HG03095 (cell line): ENCODE measurements around the gene PCYT1A.
"Not testable (repeated sequence)": the region's sequence is repeated elsewhere in the genome, so short reads cannot be mapped to it uniquely, and the experiment has no call there.

ENCODE experiments used
- ATAC-seq: cut with Tn5 transposase; IDR thresholded peaks from one replicate; pipeline ENCODE4 v1.9.1; 2021; ENCODE audit warnings: moderate library complexity; ENCODE audit not compliant: unreplicated experiment

PCYT1A gene

DNA sequence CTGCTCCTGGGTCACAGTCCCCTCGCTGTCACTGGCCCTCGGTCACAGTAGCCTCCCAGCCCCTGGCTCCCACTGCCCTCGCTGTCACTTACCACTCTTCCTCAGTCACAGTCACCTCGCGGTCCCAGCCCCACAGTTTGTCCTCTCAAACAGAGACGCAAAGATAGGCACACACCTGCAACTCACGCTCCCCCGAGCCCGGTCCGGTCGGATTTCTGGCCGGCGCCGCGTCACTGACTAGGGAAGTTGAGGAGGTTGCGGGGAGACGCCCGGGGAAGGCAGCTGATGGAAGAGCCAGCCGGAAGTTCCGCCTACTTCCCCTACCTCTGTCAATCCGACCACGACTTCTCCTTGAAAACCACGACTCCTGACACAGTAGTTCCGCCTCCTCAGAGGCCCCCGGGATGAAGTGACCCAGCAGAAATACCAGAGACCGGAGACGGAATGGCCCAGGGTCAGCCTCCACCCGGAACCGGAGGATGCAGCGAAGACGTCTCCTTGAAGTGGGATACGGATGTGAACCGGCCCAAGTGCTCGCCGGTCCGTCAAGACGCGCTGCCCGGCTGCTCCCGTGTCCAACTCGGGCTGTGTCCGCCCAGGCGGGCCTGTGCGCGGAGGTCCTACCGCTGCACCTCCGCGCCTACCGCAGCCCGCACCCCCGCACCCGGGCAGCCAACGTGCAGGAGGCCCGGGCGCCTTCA is at the start of gene PCYT1A:
Gene PCYT1A, minus strand, starts transcription at position 287 of the 701 bp plus-strand sequence. CDS start 17,195 bp downstream, outside the sequence.
- ATAC-seq: peak; percentile 88

GRCh38 chr3:196336319-196337145 is 49.0 kb upstream of the PCYT1A start:
- no peak for ATAC-seq

DNA sequence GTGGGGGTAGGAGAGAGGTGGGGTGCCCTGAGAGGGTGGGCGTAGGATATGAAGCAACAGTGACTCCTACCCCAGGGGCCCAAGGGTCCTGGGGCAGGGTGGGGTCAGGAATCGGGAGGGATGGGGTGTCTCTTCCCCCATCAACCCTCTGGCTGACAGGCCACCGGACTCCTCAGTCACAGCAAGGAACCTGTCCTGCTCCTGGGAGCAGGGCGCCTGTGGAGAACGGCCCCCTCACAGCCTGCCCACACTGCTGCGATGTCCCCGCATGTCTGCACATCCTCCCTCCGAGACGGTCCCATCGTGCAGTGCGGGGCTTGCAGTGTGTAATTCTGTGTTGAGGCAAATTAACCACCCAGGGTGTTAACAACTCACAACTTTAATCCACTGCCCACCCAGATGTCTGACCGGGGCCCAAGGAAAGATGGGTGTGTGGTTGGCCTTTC is 48.0 kb upstream of the PCYT1A start:
- no peak for ATAC-seq

DNA sequence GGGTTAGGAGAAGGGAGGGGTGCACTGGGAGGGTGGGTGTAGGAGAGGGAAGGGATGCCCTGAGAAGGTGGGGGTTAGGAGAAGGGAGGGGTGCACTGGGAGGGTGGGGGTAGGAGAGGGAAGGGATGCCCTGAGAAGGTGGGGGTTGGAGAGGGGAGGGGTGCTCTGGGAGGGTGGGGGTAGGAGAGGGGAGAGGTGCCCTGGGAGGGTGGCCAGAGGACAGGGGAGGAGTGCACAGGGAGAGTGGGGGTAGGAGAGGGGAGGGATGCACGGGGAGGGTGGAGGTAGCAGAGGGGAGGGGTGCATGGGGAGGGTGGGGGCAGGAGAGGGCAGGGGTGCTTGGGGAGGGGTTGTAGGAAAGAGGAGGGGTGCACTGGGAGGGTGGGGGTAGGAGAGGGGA is 47.5 kb upstream of the PCYT1A start:
- no peak for ATAC-seq

DNA sequence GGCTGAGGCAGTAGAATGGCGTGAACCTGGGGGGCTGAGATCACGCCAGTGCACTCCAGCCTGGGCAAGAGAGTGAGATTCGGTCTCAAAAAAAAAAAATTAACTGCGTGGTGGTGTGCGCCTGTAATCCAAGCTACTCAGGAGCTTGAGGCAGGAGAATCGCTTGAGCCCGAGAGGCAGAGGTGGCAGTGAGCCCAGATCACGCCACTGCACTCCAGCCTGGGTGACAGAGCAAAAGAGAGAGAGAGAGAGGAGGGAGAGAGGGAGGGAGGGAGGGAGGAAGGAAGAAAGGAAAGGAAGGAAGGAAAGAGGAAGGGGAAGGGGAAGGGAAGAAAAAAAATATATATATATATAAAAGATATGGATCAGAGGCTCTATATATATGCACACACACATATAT is 44.6 kb upstream of the PCYT1A start:
- no peak for ATAC-seq

GRCh38 chr3:196327405-196327804 is 39.9 kb upstream of the PCYT1A start:
- no peak for ATAC-seq

DNA sequence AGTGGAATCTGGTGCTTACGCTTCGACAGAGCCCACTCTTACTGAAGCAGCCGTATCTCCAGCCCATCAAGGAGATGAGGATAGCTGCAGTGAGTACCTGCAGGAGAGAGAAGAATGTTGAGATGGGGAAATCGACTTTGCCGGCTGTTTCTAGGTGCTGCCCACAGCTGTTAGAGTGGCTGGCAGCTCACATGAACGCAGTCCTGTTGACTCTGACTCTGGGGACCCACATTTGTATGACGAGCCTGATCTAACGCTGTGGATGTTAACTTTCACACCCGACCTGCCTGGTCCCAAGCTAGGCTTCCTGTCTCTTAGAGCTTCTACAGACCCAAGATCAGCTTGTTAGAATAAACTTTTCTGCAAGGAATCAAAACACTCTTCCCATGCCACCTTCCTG is 39.4 kb upstream of the PCYT1A start:
- no peak for ATAC-seq

DNA sequence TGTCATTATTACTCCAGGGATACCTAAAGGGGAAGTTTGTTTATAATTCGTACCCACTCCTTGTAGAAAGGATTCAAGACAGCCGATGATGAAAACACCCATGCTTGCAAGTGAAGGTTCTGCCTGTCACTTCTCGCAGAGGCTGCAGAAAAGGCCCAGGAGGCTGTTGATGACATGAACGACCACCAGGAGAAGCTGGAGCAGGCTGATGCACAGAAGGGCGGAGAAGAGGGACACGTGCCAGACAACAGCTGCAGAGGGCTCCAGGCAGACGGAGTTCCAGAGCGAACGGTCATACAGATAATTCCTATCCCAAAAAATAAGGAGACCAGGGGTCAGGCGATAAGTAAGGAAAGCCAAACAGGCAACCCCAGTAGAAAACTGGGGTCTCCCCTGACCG is 36.2 kb upstream of the PCYT1A start:
- ATAC-seq: no peak

GRCh38 chr3:196323016-196323415 is 35.5 kb upstream of the PCYT1A start:
- no peak for ATAC-seq

DNA sequence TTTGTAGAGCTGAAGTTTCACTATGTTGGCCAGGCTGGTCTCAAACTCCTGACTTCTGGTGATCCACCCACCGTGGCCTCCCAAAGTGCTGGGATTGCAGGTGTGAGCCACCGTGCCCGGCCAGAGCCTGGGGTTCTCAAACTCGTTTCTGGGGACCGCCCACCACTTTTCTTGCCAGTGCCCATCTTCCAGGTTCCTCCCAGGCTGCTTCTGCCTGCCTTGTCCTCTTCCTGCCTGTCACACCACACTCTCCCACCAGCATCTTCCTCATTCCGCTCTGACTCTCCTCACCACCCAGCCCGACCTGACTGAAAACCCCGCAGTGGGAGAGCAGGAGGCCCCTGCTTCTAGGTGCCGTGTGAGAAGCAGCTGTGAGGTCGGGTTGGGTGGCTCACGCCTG is 33.6 kb upstream of the PCYT1A start:
- no peak for ATAC-seq

DNA sequence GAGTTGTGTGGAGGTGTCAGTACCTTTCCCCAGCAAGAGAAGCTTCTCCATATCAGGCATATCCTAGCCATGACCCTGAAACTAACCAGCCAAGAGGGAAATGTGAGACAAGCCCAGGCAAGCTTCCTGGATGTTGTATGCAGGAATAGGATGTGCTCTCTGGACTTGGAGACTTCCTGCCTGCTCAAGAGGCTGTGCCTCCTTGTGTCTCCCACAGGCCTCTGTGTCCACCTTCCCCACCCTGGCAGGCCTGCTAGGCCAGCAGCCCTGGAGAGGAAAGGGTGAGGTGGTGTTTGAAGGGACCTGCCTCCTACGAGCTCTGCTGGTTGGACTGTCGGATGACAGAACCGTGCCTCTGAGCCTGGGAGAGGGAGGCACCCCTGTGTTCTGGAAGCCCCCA is 32.6 kb upstream of the PCYT1A start:
- ATAC-seq: no peak

DNA sequence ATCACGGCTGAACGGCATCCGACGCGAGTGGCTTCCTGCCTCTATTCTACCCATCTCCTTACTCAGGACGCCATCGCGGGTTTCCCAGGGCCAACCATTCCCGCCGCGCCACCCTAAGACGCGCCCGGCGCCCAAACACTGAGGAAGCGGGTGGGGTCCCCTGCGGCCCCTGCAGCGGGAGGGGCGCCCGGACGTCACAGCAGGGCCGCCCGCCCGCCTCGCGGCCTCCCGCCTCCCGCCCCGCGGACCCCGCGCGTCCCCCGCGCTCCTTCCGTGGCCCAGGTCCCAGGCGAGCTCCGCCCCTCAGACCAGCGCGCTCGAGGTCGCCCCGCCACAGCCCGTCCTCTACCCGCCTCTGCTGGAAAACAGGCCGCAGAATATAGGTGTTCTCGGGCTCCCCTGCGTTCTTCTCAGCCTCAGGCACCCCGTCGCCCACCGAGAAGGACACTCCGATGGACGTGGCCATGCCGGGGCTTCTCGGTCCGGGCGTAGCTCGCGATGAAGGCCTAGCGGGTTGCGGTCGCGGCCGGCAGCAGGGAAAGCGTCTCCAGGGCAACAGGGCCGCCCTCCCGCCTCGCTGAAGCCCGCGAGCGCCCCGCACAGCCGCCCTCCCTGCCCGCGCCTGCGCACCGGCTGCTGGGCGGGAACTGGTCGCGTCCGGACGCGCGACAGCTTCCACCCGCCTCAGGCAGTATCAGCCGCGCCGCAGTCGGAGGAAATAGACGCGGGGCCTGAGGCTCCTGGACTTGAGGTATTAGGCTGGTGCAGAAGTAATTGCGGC is 30.4 kb upstream of the PCYT1A start, which contains the start of gene DYNLT2B:
Gene DYNLT2B, minus strand, starts transcription at position 554 of the 781 bp plus-strand sequence. Its CDS starts 88 bp downstream, at position 466.
- ATAC-seq: peak; percentile 82

- ATAC-seq: not testable (repeated sequence)
Observed at GRCh38 chr3:196316799-196317686, 29.5 kb upstream of the PCYT1A start.

GRCh38 chr3:196315821-196316220 is 28.3 kb upstream of the PCYT1A start:
- no peak for ATAC-seq

GRCh38 chr3:196314597-196314996 is 27.1 kb upstream of the PCYT1A start:
- ATAC-seq: no peak

GRCh38 chr3:196314086-196314485 is 26.6 kb upstream of the PCYT1A start:
- ATAC-seq: not testable (repeated sequence)

DNA sequence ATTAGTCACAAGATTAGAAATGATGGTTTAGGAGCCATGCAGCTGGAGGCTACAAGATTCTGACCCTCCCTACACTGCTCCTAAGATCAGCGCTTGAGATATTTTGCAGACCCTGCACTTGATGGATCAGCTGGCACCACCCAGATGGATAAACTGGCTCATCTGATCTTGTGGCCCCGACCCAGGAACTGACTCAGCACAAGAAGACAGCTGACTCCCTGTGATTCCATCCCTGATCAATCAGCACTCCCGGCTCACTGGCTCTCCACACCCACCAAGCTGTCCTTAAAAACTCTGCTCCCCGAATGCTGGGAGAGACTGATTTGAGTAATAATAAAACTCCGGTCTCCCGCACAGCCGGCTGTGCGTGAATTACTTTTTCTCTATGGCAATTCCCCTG is 15.4 kb upstream of the PCYT1A start:
- not testable (repeated sequence) for ATAC-seq

DNA sequence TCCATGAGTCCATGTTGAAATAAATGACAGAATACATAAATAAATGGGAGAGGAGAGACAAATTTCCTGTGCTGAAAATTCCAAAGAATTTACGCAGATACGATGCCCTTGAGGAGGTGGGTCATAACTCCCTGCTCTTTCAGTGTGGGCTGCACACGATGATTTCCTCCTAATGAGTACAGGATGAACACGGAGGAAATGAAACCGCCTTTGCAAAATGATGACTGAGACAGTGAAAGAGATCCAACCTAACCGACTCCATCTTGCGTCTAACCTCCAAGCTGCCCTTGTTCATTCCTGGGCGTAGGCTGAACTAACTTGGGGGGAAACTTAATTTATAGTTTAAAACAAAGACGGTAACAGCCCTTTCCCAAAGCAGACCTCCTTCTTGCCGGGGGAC is 15.0 kb upstream of the PCYT1A start:
- not testable (repeated sequence) for ATAC-seq

- no peak for ATAC-seq
Observed at GRCh38 chr3:196298521-196298920, 11.0 kb upstream of the PCYT1A start.

GRCh38 chr3:196292286-196292923 is 4.9 kb upstream of the PCYT1A start:
- no peak for ATAC-seq
